ENCODE measurements around the gene PLPPR5.
"Not testable (repeated sequence)": the region's sequence is repeated elsewhere in the genome, so short reads cannot be mapped to it uniquely, and the experiment has no call there.

Gene PLPPR5

DNA sequence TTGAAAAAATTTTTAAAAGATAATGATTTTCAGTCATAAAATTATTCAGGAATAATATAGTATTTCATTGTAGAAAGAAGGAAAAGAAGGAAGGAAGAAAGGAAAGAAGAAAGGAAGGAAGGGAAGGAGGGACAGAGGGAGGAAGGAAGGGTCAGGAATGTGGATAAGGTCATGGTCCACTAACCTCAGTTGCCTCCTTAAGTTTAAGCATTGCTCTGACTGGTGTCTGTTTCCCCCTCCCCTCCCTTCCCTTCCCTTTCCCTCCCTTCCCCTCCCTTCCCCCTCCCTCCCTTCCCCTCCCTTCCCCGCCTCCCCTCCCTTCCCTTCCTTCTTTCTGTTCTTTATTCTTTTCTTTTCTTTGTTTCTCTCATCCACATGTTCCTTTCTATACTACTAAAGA lies 95.7 kb downstream of the PLPPR5 start:
- no peak for DNase-seq

DNA sequence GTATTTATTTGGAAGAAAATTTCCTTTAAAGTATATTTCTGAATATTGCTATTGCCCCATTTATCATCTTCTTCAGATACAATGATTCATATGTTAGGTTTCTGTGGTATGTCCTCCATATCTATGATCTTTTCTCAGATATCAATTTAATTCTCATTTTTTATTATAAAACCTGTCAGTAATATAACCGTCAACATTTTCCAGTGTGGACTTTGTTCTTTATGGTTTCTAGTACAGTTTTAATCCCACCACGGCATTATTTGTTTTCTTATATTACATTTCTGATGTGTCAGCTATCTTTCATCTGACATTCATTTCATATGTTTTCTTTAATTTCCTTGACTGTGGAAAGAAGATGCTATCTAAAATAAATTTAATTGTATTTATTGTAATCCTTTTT lies 97.9 kb downstream of the PLPPR5 start:
- no peak for DNase-seq

DNA sequence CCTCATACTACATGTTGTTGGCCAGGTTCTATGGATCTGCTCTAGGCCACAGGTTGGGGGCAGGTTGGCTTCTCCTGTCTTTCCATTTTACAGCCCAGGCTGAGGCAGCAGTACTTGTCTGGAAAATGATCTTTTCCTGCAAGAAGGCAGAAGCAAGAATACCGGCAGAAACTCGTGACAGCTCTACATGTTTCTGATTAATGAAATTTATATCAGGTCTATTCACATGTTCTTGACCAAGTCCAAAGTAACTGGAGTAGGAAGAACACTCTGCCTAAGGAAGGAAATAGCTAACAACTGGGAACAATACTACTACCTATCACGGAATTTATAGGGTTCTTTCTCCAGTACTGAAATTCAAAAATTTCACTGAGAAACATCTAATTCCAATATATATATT lies 98.3 kb downstream of the PLPPR5 start:
- no peak for DNase-seq

DNA sequence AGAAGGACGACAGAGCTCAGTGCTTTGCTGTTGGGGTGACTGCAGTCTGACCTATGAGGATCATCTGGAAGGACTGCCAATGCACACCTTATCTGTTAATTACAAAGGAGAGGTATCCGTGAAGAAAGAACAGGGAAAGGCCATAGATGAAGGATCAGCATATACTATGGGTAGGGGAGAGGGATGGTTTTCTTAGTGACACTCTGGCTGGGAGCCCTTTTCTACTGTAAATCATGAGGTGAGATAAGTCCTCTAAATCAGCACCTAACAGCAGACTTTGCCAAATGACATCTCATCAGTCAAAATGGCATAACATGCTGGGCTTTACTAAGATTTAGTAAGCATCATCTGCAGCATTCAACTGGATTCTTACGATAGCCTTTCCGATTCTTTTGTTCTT lies 100.0 kb downstream of the PLPPR5 start:
- no peak for DNase-seq

DNA sequence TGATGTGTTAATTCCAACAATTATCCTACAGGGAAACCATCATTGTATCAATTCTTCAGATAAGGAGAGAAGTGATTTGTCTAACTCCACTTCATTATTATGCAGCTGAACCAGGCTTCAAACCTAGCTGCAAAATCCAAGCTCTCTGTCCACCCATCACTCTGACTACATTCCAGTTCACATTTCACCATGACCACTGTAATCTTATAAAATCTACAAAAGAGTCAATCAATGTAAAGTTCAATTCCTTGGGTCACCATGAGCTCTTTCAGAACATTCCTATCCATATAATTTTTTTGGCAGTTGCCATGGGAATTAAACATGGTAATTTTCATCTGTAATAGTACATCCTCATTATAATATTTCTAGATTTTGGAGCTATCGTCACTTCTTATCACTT lies 100.9 kb downstream of the PLPPR5 start:
- no peak for DNase-seq

DNA sequence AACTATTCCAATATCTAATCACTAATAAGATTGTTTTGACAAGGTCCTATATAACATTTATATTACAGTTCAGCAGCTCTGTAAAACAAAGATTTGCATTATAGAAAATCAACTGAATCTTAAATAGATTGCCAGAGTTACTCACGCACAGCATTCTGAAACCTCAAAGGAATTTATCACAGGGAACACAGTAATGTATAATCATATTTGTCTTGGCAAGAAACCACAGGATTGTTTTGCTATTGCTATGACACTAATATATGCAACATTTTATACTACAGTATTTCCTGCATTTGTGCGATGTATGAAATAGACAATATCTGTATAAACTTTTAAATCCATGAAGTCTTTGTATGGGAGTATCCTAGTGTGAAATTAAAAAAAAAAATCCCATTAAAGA lies 101.4 kb downstream of the PLPPR5 start:
- no peak for DNase-seq

DNA sequence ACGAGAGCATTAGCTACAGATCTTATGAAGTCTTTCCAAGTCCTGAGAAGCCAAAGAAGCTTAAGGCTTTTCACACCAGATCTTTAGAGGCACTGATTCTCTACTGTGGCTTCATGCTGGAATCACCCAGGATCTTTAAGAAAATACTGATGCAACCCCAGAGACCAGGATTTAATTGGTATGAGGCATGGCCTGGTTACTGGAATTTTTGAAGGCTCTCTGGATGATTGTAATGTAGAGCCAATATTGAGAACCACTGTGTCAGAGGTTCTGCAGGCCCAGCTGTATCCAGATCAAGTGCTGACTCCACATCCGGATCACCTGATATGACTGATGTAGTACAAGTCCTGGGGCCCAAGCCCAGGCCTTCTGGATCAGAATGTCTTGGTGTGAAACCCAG lies 105.7 kb downstream of the PLPPR5 start:
- DNase-seq = no peak

DNA sequence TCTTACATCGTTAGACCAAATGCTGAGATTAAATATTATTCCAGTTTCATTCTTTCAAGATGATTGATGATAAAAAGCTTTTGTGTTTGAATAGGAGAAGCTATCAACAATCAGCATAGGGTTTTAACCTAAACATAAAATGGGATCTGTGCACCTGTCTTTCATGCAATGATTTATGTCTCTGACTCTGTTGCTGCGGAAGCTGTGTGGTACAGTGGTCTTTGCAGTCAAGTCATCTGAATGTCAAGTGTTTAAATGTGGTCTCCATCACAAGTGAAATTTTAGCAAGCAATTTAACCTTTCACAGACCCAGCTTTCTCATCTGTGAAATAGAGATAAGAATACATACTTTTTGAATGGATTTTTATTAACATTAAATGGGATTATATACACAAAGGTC lies 107.2 kb downstream of the PLPPR5 start:
- DNase-seq = no peak

DNA sequence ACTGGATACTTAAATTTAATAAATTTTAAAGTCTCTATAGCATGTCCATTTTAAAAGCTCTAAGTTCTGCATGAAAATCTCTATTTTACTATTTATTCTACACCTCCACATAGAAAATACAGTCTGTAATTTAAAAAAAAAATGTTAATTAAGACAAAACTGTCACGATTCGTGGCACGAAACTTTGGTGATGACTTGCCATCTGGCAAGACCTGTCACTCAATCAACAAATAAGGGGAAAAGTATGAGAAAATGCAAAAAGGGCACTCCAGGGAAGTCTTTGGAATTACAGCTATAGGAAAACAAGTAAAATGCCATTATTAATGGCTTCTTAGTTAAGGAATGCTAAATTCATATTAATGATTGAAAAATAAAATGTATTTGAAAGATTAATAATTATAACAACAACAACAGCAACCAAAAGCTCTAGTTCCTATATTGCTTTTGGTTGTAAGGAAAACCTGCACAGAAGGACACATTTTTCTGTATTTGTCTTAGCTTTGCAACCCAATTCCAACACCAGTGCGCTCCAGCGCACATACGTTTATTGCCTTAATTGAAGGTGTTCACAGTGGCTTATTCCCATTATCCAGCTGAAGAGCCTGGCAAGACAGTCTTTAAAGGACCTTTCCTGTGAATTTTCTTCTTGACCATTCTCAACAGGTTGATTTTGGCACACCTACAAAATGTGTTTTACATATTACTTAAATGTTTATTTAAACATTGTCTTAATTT lies 107.8 kb downstream of the PLPPR5 start:
- DNase-seq = no peak

DNA sequence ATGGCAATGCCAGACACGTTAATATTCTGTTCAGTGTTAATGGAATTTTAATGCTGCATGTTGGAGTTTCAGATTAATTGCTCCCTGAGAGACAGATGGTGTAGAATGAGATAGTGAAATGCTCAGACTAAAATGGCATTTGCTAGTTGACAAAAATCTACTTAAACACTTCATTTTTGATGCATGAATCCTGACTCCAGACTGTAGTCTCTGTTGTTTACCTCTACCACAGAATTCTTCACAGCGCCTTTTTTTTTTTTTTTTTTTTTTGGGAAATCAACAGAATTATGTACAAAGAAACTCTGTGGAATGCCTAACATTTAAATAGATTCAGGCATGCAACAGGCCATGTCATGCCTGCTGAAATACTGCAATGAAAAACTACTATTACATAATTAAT lies 111.3 kb downstream of the PLPPR5 start:
- DNase-seq = no peak

DNA sequence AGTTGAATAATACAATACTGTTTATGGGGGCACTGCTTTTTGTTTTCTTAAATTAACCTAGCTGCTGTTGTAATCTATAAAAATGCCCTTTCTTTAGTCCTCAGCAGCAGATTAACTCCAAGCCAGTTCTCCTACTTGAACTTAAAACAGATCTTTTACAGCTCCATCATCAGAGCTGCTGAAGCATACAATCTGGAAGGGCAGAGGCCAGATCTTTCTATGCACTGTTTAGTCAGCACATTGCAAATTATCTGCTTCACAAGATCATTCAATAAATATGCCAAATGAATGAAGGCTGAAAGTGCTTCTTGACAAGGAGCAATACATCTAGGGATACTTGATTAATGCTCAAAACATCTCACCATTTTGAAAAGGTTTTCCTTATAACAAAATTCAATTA lies 115.8 kb downstream of the PLPPR5 start:
- no peak for DNase-seq

DNA sequence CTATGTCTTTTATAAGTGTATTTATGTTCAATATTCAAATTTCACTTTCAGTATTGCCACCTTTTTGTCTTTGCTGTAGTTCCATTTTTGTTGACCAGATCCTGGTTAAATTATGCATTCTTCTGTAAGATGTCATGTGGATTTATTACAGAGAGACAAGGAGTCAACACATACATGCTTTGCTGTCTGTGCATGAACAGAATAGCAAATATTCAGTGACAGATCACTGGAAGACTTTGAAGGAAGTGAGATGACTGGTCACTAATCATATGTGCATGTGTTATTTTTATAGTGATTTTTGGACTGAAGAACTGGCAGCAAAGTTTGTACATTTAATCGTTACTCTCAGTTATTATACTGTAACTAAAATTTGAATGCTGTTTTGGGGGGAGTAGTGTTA lies 117.2 kb downstream of the PLPPR5 start:
- no peak for DNase-seq

DNA sequence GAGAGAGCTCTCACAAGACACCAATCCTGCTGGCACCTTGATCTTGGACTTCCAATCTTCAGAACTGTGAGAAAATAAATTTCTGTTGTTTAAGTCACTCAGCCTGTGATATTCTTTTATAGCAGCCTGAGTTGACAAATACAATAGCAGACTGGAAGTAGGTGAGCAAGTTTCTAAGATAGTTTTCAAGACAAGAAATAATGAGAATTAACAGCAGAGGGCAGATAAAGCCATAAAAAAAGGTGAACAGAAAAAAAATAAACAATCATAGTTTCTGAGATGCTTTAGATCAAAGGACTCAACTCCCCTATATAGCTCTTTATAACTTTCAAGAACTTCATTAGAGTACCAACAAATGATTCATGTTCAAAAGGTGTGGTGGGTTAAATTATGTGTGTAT lies 119.8 kb downstream of the PLPPR5 start:
- DNase-seq = no peak

DNA sequence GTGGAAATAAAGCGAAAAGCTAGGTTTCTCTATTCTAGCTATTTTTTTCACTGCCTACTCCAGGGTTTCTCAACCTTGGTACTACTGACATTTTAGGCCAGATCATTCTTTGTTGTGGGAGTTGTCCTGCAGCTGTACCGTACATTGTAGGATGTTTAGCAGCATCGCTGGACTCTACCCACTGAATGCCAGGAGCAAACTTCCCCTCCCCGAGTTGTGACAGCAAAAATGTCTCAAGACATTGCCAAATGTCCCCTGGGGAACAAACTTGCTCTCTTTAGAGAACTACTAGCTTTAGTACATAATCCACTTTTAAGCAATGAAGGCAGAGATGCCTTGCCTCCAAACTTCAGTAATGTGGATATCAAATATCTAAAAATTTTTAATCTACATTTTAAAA lies 122.8 kb downstream of the PLPPR5 start:
- no peak for DNase-seq

DNA sequence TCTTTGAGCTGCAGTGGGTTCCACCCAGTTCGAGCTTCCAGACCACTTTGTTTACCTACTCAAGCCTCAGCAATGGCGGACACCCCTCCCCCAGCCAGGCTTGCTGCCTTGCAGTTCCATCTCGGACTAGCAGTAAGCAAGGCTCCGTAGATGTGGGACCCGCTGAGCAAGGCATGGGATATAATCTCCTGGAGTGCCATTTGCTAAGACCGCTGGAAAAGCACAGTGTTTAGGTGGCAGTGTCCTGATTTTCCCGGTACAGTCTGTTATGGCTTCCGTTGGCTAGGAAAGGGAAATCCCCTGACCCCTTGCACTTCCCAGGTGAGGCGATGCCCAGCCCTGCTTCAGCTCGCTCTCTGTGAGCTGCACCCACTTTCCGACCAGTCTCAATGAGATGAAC lies 123.4 kb downstream of the PLPPR5 start:
- not testable (repeated sequence) for DNase-seq

DNA sequence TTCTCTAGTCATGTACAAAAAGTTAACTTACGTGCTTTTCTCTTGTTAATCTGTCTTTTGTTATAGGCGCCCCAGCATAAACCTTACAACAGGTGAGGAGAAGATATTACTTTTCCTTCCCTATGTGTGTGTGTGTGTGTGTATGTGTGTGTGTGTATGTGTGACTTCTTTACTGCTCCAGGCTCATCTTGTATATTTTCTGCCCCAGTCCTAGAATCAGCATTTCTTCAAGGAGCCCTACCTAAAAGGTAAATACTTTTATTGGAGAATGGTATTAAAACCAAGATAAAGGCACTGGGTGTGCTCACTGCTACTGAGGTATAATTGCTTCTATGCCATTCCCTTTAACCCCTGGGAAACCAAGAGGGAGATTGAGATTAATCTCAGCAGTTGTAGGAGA lies 129.8 kb downstream of the PLPPR5 start:
- no peak for DNase-seq

DNA sequence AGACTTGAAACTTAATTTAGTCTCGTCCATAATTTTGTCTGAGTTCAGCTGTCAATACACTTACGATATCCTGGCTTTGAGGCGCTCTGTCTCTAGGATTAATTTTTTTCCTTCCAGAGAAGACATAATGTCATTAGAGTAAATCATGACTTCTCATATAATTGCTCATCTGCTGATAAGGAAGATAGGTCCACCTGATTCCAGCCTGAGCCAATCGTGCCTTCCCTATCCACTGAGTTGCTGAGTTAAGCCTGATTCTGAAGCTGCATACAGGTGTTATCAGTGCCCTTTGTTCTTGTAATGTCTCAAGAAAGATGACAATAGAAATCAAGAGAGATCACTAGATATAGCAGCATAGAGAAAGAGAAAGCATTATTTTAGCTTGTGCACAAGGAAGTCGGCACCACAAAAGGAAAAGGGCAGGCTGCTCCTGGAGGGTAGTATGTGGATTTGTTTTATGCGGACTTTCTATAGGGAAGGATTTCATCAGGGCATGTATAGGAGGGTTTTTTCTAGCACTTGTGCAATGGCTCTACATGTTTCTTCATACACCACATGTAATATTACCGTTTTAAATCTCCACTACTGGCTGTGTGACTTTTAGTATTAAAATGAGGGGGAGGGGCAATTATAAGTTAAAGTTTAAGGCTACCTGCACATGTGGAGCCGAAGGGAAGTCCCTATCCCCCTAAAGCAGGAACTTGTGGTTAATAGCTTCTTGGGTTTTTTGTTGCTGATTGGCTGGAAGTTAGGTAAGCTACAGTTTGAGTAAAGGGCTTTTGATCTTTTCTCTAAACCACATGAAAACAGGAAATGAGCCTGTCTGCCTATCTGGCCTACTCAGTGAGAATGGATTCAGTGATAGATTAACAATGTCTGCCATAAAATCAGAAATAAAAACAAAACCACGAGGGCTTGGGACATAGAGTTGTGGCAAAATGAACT lies 133.4 kb downstream of the PLPPR5 start:
- peak; percentile 25 for DNase-seq

DNA sequence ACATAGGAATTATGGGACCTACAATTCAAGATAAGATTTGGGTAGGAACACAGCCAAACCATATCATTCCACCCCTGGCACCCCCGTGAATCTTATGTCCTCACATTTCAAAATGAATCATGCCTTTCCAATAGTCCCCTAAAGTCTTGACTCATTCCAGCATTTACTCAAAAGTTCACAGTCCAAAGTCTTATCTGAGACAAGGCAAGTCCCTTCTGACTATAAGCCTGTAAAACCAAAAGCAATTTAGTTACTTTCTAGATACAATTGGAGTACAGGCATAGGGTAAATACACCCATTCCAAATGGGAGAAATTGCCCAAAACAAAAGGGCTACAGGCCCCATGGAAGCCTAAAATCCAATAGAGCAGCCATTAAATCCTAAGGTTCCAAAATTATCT lies 138.9 kb downstream of the PLPPR5 start:
- DNase-seq = no peak

DNA sequence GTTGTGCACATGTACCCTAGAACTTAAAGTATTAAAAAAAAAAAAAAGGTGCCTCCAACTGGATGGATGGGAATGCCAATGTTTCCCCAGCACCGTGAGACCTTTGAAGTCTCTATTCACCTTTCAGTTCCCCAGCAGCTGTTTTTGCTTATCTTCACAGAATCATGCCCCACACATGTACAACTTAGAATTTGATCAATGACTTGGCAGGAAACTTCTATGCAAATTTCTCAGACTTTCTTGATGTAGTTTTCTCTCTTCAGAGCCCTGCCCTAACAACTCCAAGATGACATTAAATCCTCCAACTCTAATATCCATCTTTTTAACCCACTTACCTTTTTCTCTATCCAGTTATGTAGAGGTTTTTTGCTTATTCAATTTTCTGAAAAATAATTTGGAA lies 144.3 kb downstream of the PLPPR5 start:
- no peak for DNase-seq

DNA sequence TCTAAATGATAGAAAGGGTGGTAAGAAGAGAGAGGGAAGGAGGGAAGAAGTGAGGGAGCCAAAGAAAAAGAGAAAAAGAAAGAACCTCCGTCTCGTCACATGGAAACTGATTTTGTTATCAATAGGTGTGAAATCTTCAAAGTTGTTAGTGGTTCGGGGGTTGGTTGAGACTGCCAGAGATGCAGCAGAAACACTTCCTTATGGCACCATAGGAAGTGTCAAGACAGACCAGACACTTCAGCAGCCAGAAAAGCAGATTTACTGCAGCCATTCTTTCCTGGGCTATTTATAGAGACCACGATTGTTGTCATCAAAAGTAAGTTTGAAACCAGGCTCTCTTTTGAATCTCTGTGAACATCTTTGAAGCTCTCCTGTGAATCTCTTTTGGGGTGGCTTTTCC lies 150.5 kb downstream of the PLPPR5 start:
- DNase-seq = no peak

DNA sequence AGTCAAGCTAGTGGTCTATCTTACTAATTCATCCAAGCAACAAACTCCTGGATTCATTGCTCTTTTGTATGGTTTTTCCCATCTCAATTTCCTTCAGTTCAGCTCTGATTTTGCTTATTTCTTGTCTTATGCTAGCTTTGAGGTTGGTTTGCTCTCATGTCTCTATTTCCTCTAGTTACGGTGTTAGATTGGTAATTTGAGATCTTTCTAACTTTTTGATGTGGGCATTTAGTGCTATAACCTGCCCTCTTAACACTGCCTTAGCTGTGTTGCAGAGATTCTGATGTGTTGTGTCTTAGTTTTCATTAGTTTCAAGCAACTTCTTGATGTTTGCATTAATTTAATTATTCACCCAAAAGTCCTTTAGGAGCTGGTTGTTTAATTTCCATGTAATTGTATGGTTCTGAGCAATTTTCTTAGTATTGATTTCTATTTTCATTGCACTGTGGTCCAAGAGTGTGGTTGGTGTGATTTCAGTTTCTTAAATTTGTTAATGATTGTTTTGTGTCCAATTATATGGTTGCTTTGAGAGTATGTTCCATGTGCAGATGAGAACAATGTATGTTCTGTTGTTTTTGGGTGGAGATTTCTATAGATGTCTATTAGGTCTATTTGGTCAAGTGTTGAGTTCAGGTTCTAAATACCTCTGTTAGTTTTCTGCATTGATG lies 154.6 kb downstream of the PLPPR5 start:
- DNase-seq = no peak

DNA sequence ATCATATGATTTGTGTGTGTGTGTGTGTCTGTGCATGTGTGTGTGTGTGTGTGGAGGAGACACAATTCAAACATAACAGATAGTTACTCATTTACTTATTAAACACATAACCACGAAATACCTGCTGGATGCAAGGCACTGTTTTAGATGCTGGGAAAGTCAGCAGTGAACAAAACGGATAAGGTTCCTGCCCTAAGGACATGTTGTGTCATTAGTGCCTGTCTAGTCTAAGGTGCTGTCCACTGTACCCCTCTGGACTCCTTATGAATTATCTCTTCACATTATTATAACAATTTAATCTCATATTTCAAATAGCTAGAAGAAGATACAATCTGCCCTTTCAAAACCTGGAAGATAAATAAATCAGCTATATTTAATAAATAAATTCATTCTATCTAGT lies 162.4 kb downstream of the PLPPR5 start:
- DNase-seq = no peak
